ENCODE data around the gene TAF3.

TAF3 gene

GRCh38 chr10:7942316-7942715 lies 124.0 kb downstream of the TAF3 start:
- no peak for DNase-seq

GRCh38 chr10:7942859-7943258 lies 124.6 kb downstream of the TAF3 start:
- DNase-seq = no peak

GRCh38 chr10:7944215-7944480 lies 125.8 kb downstream of the TAF3 start:
- DNase-seq = no peak

GRCh38 chr10:7944537-7944936 lies 126.2 kb downstream of the TAF3 start:
- no peak for DNase-seq

- DNase-seq = no peak
These were observed 126.7 kb downstream of the TAF3 start for GRCh38 chr10:7945034-7945433.

GRCh38 chr10:7945469-7946187 lies 127.3 kb downstream of the TAF3 start:
- no peak for DNase-seq

GRCh38 chr10:7948371-7949000 lies 130.2 kb downstream of the TAF3 start:
- DNase-seq = no peak

GRCh38 chr10:7950981-7951847 lies 132.9 kb downstream of the TAF3 start:
- no peak for DNase-seq

GRCh38 chr10:7952266-7952665 lies 134.0 kb downstream of the TAF3 start:
- no peak for DNase-seq

GRCh38 chr10:7953447-7953846 lies 135.1 kb downstream of the TAF3 start:
- no peak for DNase-seq

GRCh38 chr10:7955446-7955845 lies 137.1 kb downstream of the TAF3 start:
- DNase-seq = no peak

- no peak for DNase-seq
These were observed 138.2 kb downstream of the TAF3 start for GRCh38 chr10:7956508-7956907.

GRCh38 chr10:7957591-7957990 lies 139.3 kb downstream of the TAF3 start:
- DNase-seq = no peak

GRCh38 chr10:7958442-7958841 lies 140.1 kb downstream of the TAF3 start:
- DNase-seq = no peak

- no peak for DNase-seq
These were observed 141.8 kb downstream of the TAF3 start for GRCh38 chr10:7960108-7960507.

- no peak for DNase-seq
These were observed 144.3 kb downstream of the TAF3 start for GRCh38 chr10:7962592-7962991.

GRCh38 chr10:7965457-7965856 lies 147.2 kb downstream of the TAF3 start:
- DNase-seq = no peak

- no peak for DNase-seq
These were observed 148.7 kb downstream of the TAF3 start for GRCh38 chr10:7967035-7967434.

GRCh38 chr10:7968510-7969112 lies 150.3 kb downstream of the TAF3 start:
- no peak for DNase-seq

GRCh38 chr10:7969623-7970022 lies 151.3 kb downstream of the TAF3 start:
- no peak for DNase-seq

GRCh38 chr10:7971949-7972348 lies 153.6 kb downstream of the TAF3 start:
- DNase-seq = no peak

- DNase-seq = no peak
These were observed 154.1 kb downstream of the TAF3 start for GRCh38 chr10:7972367-7972766.

GRCh38 chr10:7980196-7980595 lies 161.9 kb downstream of the TAF3 start:
- DNase-seq = no peak

- no peak for DNase-seq
These were observed 164.4 kb downstream of the TAF3 start for GRCh38 chr10:7982727-7983126.

Measured in DMS79 (cell line).